C1 segment of cervical spinal cord (tissue), 14 donors: ENCODE measurements around the gene UVRAG.

Source experiments
- DNase-seq, 14 donors: peaks; one replicate each; lab custom pipeline; 2025; lab: John Stamatoyannopoulos, UW

UVRAG gene

DNA sequence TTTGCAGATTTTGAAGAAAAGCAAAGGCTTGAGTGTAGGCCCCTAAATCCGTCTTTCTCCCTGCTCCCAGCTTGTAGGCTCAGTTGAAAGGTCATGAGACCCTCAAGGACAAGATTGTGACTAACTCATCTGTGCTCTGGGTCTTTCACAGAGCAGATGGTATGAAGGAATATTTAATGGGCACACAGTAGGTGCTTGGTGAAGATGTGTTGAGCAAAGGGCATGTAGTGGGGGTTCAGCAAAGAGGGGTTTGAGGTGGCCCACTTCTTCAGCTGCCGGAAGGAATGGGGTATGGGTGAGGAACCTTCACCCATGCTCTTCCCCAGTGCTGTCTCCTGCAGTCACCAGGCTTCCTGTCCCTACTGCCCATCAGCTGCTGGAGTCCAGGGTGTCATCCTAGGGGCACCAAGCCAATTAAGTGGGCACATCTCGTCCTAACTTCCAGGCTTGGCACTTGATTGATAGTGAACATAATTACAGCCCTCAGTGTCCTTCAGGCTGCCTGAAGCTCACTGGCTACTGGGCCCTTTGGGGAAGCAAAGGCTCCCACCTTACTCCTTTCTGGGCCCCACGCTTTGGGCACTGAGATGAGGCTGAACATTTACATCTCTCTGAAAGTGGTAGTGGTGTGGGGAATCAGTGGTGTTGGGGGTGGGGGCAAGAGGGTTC is 31.5 kb upstream of the UVRAG start:
- DNase-seq = no peak

DNA sequence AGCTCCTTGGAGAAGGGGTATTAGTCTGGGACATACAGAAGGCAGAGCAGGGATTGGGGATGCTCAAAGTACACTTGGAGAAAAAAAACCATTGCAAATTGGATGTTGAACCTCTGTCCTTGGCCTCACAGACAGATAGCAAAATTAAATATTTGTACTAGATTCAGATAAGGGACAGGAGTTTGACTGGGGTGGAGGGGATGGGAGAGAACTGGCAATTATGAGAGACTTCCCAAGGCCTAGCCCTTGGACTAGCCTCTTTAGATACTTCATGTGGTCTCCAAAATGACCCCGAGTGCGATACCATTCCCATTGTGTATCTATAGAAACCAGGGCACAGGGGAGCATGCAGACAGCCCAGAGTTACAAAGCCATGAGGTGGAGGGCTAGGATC is 30.9 kb upstream of the UVRAG start:
- no peak for DNase-seq

DNA sequence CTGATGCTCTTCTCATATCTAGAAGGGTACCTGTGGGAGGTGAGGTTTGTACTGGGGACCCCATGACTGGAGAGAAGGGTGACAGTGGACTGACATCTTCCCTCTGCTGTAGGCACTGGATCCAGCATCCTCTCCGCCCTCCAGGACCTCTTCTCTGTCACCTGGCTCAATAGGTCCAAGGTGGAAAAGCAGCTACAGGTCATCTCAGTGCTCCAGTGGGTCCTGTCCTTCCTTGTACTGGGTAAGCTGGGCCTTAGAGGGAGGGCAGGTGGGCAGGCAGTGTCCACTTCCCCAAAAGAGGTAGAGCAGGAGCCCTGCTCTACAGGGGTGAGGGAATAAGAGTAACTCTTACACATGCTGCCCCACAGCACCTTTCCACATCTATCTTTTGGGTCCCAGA is 30.5 kb upstream of the UVRAG start:
- no peak for DNase-seq

DNA sequence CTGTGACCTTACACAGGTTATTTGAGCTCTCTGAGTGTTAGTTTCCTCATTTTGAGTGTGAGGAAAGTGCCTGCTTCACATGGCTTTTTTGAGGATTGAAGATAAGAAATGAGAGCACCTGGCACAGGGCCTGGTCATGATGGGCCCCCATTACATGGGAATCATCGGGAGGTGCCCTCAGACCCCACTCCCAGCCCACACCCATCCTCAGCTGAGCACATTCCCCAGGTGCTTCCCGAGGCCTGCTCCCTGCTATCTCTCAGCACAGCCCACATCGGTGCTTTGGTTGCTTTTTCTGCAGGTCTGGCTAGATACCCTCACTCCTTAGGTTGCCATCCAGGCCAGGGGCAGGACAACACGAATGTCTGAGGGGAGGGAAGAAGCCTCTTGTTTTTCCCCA is 29.8 kb upstream of the UVRAG start:
- no peak for DNase-seq

DNA sequence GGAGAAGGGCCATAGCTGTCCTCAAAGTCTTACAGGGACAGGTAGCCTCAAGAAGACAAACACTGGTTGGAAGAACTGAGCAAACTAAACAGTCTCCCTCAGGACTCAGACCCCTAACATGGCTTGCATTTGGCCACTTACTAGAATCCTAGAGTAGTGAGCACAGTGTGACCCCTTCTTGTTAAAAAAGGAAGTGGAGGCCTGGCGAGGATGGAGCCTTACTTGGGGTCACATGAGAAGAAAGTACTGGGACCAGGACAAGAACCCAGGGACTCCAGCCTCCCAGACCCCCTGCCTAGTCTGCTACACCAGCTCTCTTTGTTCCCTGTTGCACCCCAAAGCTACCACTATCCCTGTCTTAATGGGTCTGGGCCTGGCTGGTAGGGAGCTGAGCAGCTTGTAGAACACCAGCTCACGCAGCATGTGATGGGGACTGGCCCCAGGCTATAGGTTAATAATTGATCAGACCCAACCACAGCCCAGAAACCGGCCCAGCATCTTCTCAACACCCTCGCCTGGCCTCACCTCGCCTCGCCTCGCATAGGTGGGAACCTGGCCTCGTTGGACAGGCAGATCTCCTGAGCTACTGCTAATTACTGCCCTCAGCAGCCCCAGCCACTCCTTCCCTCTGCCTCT is 28.8 kb upstream of the UVRAG start:
- DNase-seq = no peak

DNA sequence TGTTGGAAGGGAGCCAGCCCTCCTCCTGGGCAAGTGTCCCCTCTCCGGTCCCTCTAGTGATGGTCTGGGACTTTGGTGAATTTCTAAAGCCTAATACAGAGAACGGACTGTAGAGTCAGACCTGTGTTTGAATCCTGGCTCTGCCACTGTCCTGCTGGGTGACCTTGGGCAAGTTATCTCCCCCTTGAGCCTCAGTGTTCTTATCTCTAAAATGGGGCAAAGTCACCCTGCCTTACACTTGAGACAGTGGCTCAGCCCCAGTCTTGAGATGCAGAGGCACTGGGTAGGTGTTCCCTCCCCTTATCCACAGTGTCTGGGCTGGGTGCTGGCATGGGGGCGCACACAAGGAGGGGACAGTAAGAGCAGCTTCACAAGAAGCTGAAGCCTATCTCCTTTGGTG is 25.5 kb upstream of the UVRAG start:
- DNase-seq = no peak

DNA sequence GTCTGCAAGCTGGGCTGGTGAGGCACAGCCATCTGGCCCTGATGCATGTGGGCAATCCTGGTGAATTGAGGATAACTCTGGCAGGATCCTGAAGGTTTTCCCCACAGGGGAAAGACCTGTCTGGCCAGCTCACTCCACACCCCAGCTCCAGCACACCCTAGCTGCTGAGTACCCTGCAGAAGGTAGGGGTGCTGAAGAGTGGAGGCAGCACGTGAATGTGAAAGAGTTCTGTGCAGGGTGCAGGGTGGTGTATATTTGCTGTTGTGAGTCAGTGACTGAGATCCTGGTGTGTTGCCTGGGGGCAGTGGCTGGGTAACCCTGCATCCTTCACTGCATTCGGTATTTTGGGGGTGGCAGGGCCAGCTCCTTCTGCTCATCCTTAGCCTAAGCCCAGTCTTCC is 24.0 kb upstream of the UVRAG start:
- no peak for DNase-seq

DNA sequence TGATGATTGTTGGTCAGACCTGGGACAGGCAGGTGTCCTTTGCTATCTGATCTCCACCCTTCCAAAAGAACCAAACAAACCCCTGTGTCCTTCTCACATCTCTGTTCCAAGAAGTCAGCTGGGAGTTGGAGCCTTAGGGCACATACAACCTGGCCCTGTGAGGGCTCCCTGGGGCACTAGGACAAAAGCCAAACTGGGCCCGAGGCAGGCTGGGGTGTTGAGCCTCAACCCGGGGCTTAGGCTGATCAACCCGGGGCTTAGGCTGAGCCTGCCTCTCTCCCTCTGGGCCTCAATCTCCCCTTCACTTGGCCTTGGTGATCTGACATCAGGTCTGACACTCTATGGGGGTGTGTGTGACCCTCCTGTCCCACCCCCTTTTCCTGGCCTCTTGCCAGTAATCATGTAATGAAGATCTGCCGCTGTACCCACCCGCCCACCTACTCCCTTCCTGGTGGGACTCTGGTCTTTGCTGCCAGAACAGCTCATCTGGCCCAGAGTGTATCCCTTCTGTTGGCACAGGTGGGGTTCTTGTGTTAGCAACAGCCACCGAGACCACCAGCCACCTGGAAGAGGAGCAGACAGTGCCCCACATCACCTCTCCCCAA is 22.8 kb upstream of the UVRAG start:
- no peak for DNase-seq

DNA sequence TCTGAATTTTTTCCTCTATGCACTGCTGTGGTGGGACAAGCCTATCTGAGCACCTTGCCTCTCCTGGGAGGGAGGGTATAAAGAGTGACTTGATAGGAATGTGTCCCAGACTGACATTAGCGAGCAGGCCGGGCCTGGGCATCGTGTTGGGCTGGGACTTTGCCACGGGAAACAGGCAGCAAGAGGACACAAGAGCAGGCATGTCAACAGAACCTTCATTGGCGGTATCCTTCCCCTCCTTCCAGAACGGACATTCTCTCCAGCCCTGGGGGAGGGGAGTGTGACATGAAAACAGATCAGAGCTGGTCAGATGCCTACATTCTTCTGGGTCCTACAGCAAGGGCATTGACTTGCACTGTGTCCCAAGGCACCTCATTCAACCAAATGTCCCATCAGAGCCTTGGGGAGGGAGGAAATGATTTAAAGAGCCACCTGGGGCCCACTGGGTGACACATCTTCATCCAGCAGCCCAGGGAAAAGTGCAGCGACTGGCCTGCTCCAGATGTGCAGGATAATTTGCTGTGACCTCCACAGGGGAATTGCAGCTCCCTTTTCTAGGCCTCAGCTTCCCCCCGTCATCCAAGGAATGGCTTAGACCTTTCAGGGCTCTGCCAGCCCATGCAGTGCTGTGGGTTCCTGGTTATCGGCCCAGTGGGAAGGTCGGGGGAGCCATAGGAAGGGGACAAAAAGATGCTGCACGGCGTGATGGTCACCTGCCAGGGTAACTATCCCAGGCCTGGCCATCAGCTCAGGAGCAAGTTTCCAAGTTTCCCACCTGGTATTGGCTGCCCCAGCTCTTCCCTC is 21.8 kb upstream of the UVRAG start:
- DNase-seq = no peak

DNA sequence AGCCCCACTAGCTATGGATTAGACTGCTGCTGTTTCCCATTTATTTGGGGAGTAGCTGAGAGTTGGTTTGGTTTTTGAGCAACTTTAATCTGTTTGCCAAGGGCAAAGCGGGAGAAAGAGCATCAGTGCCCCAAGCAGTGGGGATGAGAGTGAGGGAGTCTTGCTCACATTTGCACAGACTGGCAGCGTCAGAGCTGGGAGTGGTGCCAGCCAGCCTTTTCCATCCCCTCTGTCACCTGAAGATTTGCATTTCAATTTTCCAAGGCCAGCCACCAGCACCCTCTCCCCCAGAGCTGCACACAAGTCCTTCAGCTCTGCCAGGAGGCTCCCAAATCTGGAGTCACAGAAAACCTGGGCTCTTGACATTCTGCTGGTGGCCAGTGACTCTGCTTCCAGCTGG is 21.0 kb upstream of the UVRAG start:
- DNase-seq = no peak

DNA sequence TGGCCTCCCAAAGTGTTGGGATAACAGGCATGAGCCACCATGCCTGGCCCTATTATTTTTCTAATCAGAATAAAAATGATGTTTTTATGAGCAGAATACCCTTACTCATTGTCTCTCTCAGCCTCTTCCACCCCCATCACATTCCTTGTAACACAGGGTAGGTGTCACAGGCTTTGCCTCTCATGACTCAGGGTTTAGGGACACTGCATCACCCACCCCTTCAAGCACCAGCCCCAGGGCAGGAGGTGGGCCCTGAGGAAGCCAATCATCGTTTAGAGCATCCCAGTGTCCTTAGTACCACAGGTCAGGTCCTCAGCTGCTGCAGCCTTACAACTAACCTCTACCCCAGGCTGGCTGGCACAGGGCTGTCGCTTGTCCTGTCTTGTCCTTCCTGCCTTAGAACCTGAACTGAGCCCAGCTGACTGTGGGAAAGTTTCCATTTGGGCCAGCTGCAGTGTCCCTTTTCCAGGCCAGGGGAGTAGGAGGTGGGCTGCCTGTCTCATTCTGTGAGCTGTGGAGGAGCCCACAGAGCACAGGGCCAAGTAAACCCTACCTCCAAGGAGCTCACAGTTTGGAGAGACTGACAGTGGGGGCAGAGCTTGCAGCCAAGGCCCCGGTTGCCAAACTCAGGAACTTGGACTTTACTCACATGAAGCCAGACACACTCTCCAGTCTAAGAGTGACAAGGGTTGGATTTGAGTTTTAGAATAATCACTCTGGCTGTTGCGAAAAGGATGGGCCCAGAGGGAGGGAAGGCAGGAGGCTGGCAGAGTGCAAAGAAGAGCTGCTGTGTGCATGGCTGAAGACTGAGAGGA is 19.5 kb upstream of the UVRAG start:
- no peak for DNase-seq

DNA sequence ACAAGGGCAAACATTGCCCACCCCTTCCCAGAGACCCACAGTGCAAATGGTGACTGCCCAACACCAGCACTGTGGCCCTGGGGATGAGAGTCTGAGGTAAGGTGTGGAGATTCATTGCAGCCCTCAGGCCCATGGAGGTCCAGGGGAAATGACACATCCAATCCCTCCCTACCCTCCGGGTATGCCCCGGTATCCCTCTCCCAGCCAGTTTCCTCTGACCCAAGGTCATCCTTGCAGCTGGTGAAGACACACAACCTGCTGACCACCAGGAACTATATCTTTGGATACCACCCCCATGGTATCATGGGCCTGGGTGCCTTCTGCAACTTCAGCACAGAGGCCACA is 18.9 kb upstream of the UVRAG start:
- DNase-seq = no peak

DNA sequence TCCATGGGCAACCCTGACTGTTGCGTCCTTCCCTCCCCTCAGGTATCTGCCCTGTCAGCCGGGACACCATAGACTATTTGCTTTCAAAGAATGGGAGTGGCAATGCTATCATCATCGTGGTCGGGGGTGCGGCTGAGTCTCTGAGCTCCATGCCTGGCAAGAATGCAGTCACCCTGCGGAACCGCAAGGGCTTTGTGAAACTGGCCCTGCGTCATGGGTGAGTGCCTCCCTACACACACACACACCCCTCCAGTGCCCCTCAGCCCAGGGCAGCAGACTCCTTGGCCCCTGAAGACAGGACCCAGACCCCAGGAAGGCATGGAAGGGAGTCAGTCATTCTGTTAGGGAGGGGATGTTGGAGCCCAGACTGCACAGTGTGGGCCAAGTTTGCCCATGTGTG is 17.9 kb upstream of the UVRAG start:
- no peak for DNase-seq

DNA sequence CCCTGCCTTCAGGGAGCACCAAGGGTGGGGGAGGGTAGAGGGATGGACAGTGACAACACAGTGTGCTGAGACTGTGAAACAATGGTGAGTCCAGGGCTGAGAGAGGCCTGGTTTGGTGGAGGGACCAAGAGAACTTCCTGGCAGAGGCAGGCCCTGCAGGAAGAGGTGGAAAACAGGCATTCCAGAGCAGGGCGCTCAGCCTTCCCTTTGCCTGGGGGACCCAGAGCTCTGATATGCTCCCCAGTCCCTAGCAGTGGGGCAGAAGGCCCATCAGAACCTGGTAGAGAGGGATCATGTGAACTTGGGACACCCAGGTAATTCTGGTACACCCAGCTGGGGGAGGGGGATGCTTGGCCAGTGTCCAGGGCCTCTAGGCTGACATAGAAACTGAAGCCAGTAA is 17.2 kb upstream of the UVRAG start:
- no peak for DNase-seq

DNA sequence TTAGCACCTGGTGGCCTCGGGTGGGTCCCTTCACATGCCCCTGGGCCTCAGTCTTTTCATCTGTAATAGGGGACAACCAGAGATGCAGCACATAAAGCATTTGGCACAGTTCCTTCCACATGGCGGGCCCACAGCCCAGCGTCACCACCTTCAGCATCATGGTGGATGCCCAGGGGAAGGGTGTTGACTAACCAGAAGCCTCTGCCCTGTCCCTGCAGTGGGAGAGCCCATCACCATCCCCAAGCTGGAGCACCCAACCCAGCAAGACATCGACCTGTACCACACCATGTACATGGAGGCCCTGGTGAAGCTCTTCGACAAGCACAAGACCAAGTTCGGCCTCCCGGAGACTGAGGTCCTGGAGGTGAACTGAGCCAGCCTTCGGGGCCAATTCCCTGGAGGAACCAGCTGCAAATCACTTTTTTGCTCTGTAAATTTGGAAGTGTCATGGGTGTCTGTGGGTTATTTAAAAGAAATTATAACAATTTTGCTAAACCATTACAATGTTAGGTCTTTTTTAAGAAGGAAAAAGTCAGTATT is 14.8 kb upstream of the UVRAG start:
- no peak for DNase-seq

DNA sequence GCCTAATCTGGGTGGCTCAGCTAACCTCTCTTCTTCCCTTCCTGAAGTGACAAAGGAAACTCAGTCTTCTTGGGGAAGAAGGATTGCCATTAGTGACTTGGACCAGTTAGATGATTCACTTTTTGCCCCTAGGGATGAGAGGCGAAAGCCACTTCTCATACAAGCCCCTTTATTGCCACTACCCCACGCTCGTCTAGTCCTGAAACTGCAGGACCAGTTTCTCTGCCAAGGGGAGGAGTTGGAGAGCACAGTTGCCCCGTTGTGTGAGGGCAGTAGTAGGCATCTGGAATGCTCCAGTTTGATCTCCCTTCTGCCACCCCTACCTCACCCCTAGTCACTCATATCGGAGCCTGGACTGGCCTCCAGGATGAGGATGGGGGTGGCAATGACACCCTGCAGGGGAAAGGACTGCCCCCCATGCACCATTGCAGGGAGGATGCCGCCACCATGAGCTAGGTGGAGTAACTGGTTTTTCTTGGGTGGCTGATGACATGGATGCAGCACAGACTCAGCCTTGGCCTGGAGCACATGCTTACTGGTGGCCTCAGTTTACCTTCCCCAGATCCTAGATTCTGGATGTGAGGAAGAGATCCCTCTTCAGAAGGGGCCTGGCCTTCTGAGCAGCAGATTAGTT is 14.2 kb upstream of the UVRAG start:
- DNase-seq = peak in 1 of 14 donors; percentile 5

DNA sequence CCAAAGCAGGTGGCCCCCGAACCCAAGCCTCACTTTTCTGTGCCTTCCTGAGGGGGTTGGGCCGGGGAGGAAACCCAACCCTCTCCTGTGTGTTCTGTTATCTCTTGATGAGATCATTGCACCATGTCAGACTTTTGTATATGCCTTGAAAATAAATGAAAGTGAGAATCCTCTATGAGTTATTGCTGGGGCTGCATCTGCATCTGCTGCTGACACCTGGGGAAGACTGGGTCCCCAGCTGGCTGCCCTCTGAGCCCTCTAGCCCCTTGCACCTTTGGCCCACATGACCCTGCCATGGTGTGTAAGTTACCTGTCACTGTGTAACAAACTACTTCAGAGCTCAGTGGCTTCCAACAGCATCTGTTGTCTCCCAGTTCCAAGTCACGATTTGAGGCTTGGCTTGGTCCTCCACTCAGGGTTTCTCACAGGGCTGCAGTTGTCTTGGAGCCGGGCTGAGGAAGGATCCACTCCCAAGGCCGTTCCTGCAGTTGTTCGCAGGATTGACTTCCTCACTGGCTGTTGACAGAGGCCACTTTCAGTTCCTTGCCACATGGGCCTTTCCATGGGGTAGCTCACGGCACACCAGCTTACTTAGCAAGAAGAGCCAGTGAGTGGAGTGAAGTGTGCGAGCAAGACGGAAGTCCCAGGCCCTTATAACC is 13.5 kb upstream of the UVRAG start:
- peak in 3 of 14 donors; percentile 11 to 46 (median 14) for DNase-seq

DNA sequence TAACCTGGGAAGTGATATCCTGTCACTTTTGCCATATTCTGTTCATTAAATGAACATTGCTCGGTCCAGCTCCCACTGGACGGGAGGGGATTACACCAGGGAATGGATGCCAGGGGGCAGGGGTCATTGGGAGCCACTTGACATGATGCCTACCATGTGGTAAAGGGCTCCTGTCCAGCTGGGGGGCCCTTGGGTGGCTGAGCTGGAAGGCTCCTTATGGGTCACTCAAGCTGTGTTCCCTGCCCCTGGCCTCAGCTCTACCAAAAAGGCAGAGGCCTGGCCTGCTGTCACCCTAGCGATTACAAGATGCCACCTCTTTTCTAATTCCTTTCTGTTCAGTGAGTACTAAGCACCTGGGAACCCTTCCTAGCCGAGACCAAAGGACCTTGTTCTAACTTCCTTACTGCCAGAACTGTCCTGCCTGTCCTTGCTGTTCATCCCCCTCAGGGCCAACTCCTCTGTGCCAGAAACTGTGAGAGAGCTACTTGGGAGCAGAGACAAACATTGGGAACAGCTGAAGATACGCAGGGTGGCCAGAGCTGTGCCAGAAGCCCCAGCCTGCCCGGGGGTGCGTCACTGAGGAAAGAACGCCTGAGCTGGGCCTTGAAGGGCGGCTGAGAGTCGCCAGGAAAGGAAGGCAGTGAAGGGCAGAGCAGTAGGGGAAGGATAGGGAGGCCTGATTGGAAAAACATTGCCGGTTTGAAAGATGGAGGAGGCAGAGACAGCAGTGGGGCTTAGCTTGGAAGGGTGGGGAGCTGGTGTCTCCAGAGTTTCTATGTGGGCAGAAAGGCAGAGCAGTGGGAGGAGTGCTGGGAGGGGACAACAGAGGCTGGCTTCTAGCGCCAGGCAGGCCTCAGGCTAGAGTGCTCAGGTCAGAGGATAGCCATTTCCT is 12.7 kb upstream of the UVRAG start:
- no peak for DNase-seq
